ENCODE measurements around the gene ELOVL1.
A peak's percentile ranks its signal among the peaks of the same experiment; 100 is the strongest.
"Not testable (repeated sequence)": the region's sequence is repeated elsewhere in the genome, so short reads cannot be mapped to it uniquely, and the experiment has no call there.

The ELOVL1 gene

DNA sequence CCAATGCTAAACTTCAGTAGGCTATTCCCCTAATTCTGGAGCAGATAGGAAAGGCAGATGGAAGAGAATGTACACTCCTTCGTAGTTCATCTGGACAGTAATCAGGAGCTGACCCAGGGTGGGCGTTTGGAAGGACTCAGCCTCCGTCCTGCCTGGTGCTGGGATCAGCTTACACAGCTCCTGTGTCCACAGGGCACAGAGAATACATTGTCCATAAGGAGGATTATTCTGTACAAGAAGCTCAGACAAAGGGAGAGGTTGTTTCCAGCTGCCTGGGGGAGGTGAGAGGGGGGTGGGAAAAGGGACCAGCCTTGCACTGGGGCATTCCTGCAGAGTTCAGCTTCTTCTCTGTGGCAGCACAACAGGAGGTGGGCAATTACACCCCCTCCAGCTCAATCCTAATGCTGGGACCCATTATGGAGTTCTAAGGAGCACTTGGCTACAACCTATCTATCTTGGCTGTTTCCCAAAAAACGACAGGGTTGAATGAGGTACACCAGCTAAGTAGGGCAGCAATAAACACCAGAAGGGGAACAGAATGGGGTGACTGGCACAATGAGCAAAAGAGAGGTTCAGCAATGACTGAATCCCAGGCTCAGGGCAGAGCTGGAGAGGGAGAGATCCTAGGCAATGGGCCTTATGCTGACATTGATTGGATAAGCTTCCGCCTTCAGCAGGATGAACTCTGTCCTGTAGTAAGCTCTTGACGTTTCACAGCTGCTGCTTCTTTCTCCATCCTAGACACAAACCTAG, 14.4 kb upstream of the ELOVL1 start:
- no peak for DNase-seq (ENCODE audit: low spot score)

DNA sequence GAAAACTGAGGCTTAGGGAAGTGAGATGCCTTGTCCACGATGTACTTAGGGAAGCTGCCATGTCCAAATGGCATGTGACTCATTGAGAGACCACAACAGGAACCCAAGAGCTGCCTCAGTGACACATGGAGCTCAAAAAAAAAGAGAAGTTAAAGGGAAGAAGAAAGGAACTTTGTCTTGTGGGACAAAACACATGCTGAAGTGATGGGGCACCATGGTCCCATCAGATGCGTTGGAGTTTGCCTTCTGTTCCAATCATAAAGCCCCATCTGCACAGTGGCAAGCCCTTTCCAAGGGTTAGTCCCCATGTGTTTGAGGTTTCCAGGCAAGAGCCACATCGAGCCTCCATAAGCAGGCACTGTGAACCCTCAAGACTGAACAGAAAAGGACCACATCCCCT, 13.8 kb upstream of the ELOVL1 start:
- DNase-seq (ENCODE audit: low spot score), result no peak

GRCh38 chr1:43379476-43379875, 11.7 kb upstream of the ELOVL1 start:
- DNase-seq (ENCODE audit: low spot score), result no peak

DNA sequence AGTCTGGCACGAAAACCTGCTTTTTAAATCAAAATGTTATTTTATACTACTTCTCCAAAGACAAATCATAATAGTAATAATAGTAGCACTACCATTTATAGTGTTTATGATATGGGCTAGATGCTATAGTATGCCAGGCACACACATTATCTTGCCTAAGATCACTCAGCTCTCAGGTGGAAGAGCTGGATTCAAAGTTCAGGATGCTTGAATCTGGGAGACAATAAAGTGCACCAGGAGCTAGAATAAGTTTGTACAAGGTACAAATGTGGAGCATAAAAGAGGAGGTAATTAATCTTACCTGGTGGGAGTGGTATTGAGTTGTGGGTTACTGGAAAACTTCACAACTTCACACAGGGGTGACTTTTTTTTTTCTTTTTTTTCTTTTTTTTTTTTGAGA, 10.0 kb upstream of the ELOVL1 start:
- DNase-seq (ENCODE audit: low spot score), result no peak

GRCh38 chr1:43376723-43377235, 9.0 kb upstream of the ELOVL1 start:
- DNase-seq (ENCODE audit: low spot score), result no peak

DNA sequence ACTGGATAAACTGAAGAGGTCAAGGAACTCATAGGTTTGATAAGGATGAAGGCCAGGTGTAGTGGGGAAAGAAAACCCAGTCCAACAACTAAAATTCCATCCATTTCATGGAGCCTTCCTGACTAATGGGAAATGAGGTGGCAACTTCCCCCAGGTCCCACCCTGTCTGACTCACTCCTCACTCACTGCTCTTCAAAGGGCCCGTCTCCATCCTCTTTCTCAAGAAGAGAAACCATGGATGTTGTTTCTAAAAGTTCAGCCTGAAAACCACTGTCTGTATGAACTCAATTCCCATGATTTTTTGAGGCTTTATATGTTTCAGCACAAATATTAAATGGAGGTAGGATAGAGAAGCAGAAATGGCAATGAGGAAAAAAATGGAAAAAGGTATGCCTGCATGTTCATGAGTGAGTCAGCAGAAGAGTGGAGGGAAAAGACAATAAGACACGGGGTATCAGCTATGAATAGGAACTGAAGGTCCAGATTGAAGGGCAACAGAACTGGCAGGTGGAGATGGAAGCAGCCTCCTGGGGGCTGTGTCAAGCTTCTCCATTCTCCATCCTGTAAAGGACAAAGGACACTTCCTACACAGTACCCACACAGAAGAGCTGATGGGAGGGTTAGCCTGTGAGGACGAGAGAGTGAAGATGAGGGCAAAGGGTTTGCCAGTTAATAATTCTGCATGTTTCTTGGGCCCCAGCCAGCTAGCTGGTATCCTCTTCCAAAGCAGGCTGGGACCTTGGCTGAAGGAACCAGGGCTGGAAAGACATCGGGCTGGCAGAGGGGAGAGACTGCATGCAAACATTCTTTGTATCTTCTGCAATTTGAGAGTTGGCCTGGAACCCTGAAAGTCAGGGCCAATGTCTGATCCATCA, 5.5 kb upstream of the ELOVL1 start:
- DNase-seq (ENCODE audit: low spot score), result no peak

- no peak for DNase-seq (ENCODE audit: low spot score)
Observed at GRCh38 chr1:43372172-43372571, 4.4 kb upstream of the ELOVL1 start.

GRCh38 chr1:43370564-43370963, 2.8 kb upstream of the ELOVL1 start:
- no peak for DNase-seq (ENCODE audit: low spot score)

GRCh38 chr1:43369779-43370178, 2.0 kb upstream of the ELOVL1 start:
- not testable (repeated sequence) for DNase-seq (ENCODE audit: low spot score)

- no peak for DNase-seq (ENCODE audit: low spot score)
Observed at GRCh38 chr1:43368646-43369020, 822 bp upstream of the ELOVL1 start.

GRCh38 chr1:43367026-43367903, 546 bp downstream of the ELOVL1 start:
- DNase-seq (ENCODE audit: low spot score), result peak; percentile 16

DNA sequence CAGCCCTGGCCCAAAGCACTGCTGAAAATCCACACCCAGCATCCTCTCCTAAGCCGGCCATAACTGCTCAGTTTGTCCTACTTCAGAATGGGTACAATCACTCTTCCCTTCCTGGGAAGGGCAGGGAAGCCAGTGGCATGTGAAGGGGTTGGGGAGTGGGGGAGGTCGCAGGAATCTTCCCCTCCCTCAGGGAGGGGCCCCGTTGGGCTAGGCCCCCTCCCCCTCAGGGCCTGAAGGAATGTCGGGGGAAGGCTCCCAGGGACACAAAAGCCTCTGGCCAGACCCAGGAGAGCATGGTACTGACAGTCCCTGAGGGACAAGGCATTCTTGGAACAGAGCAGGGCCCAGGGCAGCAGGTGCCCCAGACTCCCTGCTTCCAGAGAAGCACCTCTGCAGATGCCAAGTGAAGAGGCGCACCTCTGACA, 1.2 kb downstream of the ELOVL1 start:
- DNase-seq (ENCODE audit: low spot score), result no peak

GRCh38 chr1:43366179-43366578, 1.6 kb downstream of the ELOVL1 start:
- no peak for DNase-seq (ENCODE audit: low spot score)

- DNase-seq (ENCODE audit: low spot score), result no peak
Observed at GRCh38 chr1:43365678-43366077, 2.1 kb downstream of the ELOVL1 start.

DNA sequence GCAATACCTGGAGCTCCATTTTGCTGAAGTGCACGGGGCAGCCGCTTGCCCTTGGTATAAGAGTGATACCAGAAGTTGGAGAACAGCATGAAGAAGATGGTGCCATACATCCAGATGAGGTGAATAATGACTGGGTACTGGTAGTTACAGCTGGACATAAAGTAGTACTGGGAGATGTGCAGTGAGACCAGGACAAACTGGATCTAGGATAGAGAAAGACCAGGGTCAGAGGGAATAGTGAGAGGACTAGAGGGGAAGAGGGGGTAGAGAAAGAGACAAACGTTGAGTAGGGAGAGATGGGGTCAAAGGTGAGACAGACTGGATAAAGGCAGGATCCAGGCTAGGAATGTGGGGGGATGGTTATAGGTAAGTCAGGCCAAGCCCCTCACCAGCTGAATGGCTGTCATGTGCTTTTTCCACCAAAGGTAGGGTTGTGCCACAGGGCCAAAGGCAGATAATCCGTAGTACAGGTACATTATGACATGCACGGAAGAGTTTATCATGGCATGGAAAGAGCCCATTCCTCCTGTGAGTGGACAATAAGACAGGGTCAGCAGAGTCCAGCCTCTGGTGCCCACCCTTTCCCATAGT, 3.8 kb downstream of the ELOVL1 start:
- no peak for DNase-seq (ENCODE audit: low spot score)

DNA sequence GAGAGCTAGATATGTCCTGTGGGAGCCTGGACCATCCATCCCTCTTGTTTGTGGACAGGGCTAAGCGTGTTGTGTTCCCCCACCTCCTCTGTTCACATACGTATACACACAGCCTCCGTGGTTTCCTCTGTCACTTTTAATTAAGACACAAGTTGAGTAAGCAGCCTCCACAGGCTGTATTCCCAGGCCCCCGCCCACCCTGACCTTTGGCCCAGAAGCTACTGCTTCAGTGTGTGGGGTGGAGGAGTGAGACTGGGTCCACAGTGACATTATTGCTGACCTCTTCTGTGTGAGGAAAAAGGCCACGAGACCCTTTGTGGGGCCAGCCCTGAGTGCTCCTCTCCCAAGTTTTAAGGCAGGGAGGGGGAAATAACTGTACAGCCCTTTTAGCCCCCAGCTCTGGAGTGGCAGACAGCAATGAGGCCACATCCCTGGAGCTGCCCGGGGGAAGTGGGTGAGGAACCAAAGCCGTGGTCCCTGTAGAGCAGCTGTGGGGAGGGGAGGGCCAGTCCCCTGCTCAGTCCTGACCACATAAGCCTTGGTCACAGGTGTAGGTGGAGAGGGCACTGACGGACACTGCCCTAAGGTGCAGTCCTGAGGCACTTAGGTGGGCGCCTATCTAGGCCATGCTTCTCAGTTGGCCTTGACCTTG, 4.4 kb downstream of the ELOVL1 start:
- DNase-seq (ENCODE audit: low spot score), result no peak

- no peak for DNase-seq (ENCODE audit: low spot score)
Observed at GRCh38 chr1:43360616-43361015, 7.2 kb downstream of the ELOVL1 start.

GRCh38 chr1:43359696-43360095, 8.1 kb downstream of the ELOVL1 start:
- DNase-seq (ENCODE audit: low spot score), result no peak

- peak; percentile 95 for DNase-seq (ENCODE audit: low spot score)
Observed at GRCh38 chr1:43358746-43359693, 8.8 kb downstream of the ELOVL1 start, which contains the start of gene CDC20. TSS of gene CDC20 (plus strand) at chr1:43358981. CDS start at chr1:43359216, 235 bp downstream.

All from SK-N-DZ (cell line).